22Rv1 (cell line): ENCODE measurements around the gene NEU1.
"Not testable (repeated sequence)": the region's sequence is repeated elsewhere in the genome, so short reads cannot be mapped to it uniquely, and the experiment has no call there.

Experiments used
- H3K27ac ChIP-seq: fragments of 450-650 bp; 2 replicates; pipeline ENCODE4 v1.5.1; 2017
- CTCF ChIP-seq: fragments of 450-650 bp; IDR thresholded peaks from 2 replicates; pipeline ENCODE4 v1.5.1; 2017; ENCODE audit warnings: mild to moderate bottlenecking
- ZFX ChIP-seq: fragments of 450-650 bp; IDR thresholded peaks from 2 replicates; pipeline ENCODE4 v1.6.1; 2017; ENCODE audit warnings: antibody characterized with exemption, borderline replicate concordance

NEU1 gene

GRCh38 chr6:31862344-31863235, at the start of gene NEU1:
NEU1 (minus strand) TSS chr6:31862821; CDS start chr6:31862776, 45 bp downstream.
- TF ChIP-seq ZFX: no peak
- no peak for TF ChIP-seq CTCF
- H3K27ac ChIP-seq: peak within 1 kb of the TSS; percentile 90

- no peak overlapping the region for H3K27ac ChIP-seq
- TF ChIP-seq ZFX: no peak
- no peak for TF ChIP-seq CTCF
Measured at GRCh38 chr6:31911826-31912585, 49.4 kb upstream of the NEU1 start.

- H3K27ac ChIP-seq: not testable (repeated sequence)
Measured at GRCh38 chr6:31909298-31909697, 46.7 kb upstream of the NEU1 start.

GRCh38 chr6:31908791-31909190, 46.2 kb upstream of the NEU1 start:
- H3K27ac ChIP-seq: no peak overlapping the region
- TF ChIP-seq ZFX: no peak
- no peak for TF ChIP-seq CTCF

GRCh38 chr6:31908255-31908654, 45.6 kb upstream of the NEU1 start:
- not testable (repeated sequence) for H3K27ac ChIP-seq

- TF ChIP-seq ZFX (no peak), CTCF (no peak)
- no peak overlapping the region for H3K27ac ChIP-seq
Measured at GRCh38 chr6:31907158-31907813, 44.7 kb upstream of the NEU1 start.

GRCh38 chr6:31906727-31907126, 44.1 kb upstream of the NEU1 start:
- H3K27ac ChIP-seq: not testable (repeated sequence)

GRCh38 chr6:31906122-31906521, 43.5 kb upstream of the NEU1 start:
- no peak for TF ChIP-seq ZFX
- no peak for TF ChIP-seq CTCF
- no peak overlapping the region for H3K27ac ChIP-seq
